Spleen (tissue), 13 donors: ENCODE measurements around the gene OR5H1. TPM values are rescaled to one million over a fixed set of nuclear protein-coding genes. Genes with fewer than 3 reads are reported as not detected.

Experiments used
- DNase-seq: peaks from one replicate; pipeline ENCODE4 v3.0.0-alpha.2; 2020
- H3K27ac ChIP-seq, 8 donors: fragments of 200-600 bp; sonication (generic) in 7 of 8; 1 replicate in 4 of 8; 2 replicates in 4 of 8; pipeline versions ENCODE4 v1.5.0 to v1.8.0; 2016 to 2021; ENCODE audit warnings: inconsistent platforms in 4 of 8, mild to moderate bottlenecking in 4 of 8, moderate library complexity in 1 of 8
- H3K27me3 ChIP-seq, 7 donors: fragments of 200-600 bp; sonication (generic) in 6 of 7; replicated peaks in 1 of 7; 1 replicate in 4 of 7; 2 replicates in 3 of 7; pipeline versions ENCODE4 v1.5.0 to v1.8.0; 2016 to 2021; ENCODE audit warnings: inconsistent platforms in 3 of 7, mild to moderate bottlenecking in 1 of 7
- H3K36me3 ChIP-seq, 6 donors: fragments of 200-600 bp; sonication (generic) in 5 of 6; 1 replicate in 4 of 6; 2 replicates in 2 of 6; pipeline versions ENCODE4 v1.5.0 to v1.8.0; 2016 to 2021; ENCODE audit warnings: inconsistent platforms in 2 of 6
- H3K4me1 ChIP-seq, 6 donors: fragments of 200-600 bp; sonication (generic) in 5 of 6; 1 replicate in 3 of 6; 2 replicates in 3 of 6; pipeline versions ENCODE4 v1.5.0 to v1.8.0; 2016 to 2021; ENCODE audit warnings: inconsistent platforms in 3 of 6
- H3K4me3 ChIP-seq, 8 donors: fragments of 200-600 bp; sonication (generic) in 7 of 8; 1 replicate in 4 of 8; 2 replicates in 4 of 8; pipeline versions ENCODE4 v1.5.0 to v1.8.0; 2016 to 2021; ENCODE audit warnings: inconsistent platforms in 4 of 8, mild to moderate bottlenecking in 4 of 8, moderate library complexity in 2 of 8
- H3K9me3 ChIP-seq, 8 donors: fragments of 200-600 bp; sonication (generic) in 7 of 8; 1 replicate in 4 of 8; 2 replicates in 4 of 8; pipeline versions ENCODE4 v1.5.0 to v1.8.0; 2016 to 2021; ENCODE audit warnings: inconsistent platforms in 4 of 8
- POLR2A ChIP-seq, 3 donors: fragments of 450-650 bp; IDR thresholded peaks; one replicate each; pipeline ENCODE4 v1.5.1; 2017; ENCODE audit warnings: antibody characterized with exemption in 3 of 3, mild to moderate bottlenecking in 1 of 3
- POLR2AphosphoS5 ChIP-seq, 3 donors: sonication (generic); formaldehyde crosslinking; IDR thresholded peaks; one replicate each; pipeline ENCODE4 v1.5.1; 2017; ENCODE audit warnings: antibody characterized with exemption in 3 of 3
- WGBS, 5 donors: extraction: QIAGEN DNeasy Blood & Tissue Kit in 3 of 5; methylation state at CpG; one replicate each; pipeline versions ENCODE4 v1.1.5 to v1.1.7; 2013 to 2018; 5-methylcytosine and 5-hydroxymethylcytosine counted together
- intact Hi-C: fragments of 100-400 bp; cut with DNase I; formaldehyde crosslinking; loops from one replicate; pipeline ENCODE4 v1.15.0; 2023; ENCODE audit warnings: low total_unique reads
- long read RNA-seq, 2 donors: transcript quantifications; one replicate each; lab custom pipeline, GENCODE V29; 2026
- polyA plus RNA-seq, 3 donors: library from polyadenylated mRNA; stranded (reverse); fragments of 200-250 nt; gene quantifications; one replicate each; pipeline ENCODE4 v1.2.1, GENCODE V29; 2013
- total RNA-seq, 7 donors: library from RNA; depleted of rRNA in 3 of 7; stranded (reverse); fragments of >200 nt in 3 of 7; fragmentation: NEBNext Ultra II Directional in 4 of 7; extraction: Animal tissue kit (Norgen Biotek cat#: 25700) in 4 of 7; gene quantifications; one replicate each; pipeline versions ENCODE4 v1.1.0 to v1.2.1, GENCODE V29; 2016 to 2021
- TF ChIP-seq, protein P1 (sequence below), 11 experiments: fragments of 200-600 bp in 7 of 11; fragments of 450-650 bp in 4 of 11; sonication (generic) in 4 of 11; IDR thresholded peaks in 8 of 11; conservative IDR thresholded peaks in 3 of 11; 1 replicate in 7 of 11; 2 replicates in 4 of 11; pipeline versions ENCODE4 v1.4.0 to v1.8.0; 2016 to 2021; ENCODE audit warnings: antibody characterized with exemption in 11 of 11, inconsistent platforms in 4 of 11, mild to moderate bottlenecking in 1 of 11
- donor health status: healthy with polysubstance abuse.
- donor health status: DM: no; HTN: no; CAD: no; lungs with moderate emphysema.
- donor health status: DM: no; HTN: no; CAD: no.
- donor health status: Bipolar disorder and iron deficiency.
- donor health status: healthy.
- donor health status: DM: no; HTN: no; CAD: no.
- donor health status: DM: yes; HTN: yes; CAD: no.

The OR5H1 gene
- not detected for total RNA-seq
- polyA plus RNA-seq, result not detected
- long read RNA-seq, donor 1, result 0 reads
- long read RNA-seq, donor 2, result 0 reads

DNA sequence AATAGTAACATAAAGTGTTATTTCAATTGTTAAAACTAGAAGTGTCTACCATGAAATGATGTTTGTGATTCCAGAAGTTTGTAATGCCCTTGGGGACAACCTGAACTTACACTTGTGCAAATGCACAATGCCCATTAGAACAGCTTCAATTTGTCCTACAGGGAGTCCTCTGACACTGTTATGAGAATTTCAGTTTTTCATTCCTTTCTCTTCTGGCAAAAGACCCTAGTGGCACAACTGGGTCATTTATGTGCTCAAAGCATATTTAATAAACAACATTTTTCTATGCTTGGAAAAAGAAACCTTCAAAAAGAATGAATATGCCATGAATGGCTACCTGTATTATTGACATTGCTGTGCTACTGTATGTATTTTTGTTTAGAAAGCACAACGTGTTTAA, at the start of gene OR5H1:
TSS of gene OR5H1 (plus strand) at position 301 of the 400 bp plus-strand sequence. CDS start 1,977 bp downstream, outside the sequence.
- H3K9me3 ChIP-seq, result no peaks in the 10 kb centered on the region
- TF ChIP-seq POLR2A (IDR thresholded peaks at IDR 0.05) (no peak), POLR2AphosphoS5 (IDR thresholded peaks at IDR 0.05) (no peak)
- TF ChIP-seq, protein P1, sequence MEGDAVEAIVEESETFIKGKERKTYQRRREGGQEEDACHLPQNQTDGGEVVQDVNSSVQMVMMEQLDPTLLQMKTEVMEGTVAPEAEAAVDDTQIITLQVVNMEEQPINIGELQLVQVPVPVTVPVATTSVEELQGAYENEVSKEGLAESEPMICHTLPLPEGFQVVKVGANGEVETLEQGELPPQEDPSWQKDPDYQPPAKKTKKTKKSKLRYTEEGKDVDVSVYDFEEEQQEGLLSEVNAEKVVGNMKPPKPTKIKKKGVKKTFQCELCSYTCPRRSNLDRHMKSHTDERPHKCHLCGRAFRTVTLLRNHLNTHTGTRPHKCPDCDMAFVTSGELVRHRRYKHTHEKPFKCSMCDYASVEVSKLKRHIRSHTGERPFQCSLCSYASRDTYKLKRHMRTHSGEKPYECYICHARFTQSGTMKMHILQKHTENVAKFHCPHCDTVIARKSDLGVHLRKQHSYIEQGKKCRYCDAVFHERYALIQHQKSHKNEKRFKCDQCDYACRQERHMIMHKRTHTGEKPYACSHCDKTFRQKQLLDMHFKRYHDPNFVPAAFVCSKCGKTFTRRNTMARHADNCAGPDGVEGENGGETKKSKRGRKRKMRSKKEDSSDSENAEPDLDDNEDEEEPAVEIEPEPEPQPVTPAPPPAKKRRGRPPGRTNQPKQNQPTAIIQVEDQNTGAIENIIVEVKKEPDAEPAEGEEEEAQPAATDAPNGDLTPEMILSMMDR (IDR thresholded peaks at IDR 0.05 in 8 of 11, conservative IDR thresholded peaks at IDR 0.05 in 3 of 11), result no peak
- no peak for DNase-seq
- no peaks in the 10 kb centered on the region for H3K27me3 ChIP-seq
- H3K36me3 ChIP-seq, result no peaks in the 10 kb centered on the region
- no peak within 1 kb of the TSS for H3K4me3 ChIP-seq
- intact Hi-C loops, result no loop called here
- H3K27ac ChIP-seq, result no peak within 1 kb of the TSS
- WGBS, 5 donors, result 63 to 80% (median 71%) methylated on average over 1 of the region's 1 CpG
- no peaks in the 10 kb centered on the region for H3K4me1 ChIP-seq

DNA sequence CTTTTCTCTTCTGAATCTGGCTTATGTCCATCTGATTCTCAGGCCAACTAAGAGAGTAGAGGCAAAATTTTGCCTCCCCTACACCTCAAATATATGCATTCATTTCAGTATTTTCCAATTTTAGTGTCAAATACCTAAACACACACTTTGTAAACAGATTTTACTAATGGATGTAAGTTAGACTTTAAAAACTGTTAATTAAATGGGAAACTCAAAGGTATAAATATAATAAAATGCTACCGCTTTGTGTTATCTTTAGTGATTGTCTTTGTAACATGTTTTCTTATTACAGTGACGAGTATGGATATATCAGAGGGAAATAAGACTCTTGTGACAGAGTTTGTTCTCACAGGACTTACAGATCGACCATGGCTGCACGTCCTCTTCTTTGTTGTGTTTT, 43.6 kb upstream of the OR5H1 start, which contains the start of gene OR5AC2:
TSS of gene OR5AC2 (plus strand) at position 301 of the 400 bp plus-strand sequence. CDS start at position 301, 0 bp downstream.
- WGBS, 5 donors, result 74 to 93% (median 83%) methylated on average over 4 of the region's 4 CpGs
- Histone ChIP-seq H3K36me3 (no peaks in the 10 kb centered on the region), H3K9me3 (peaks cover 0 to 5% (median 0%) of the 10 kb centered on the region in 8 donors), H3K4me3 (no peak within 1 kb of the TSS), H3K27ac (no peak within 1 kb of the TSS), H3K4me1 (no peaks in the 10 kb centered on the region), H3K27me3 (no peaks in the 10 kb centered on the region)
- TF ChIP-seq, protein P1 (IDR thresholded peaks at IDR 0.05 in 8 of 11, conservative IDR thresholded peaks at IDR 0.05 in 3 of 11), result no peak
- TF ChIP-seq POLR2AphosphoS5 (IDR thresholded peaks at IDR 0.05) (no peak), POLR2A (IDR thresholded peaks at IDR 0.05) (no peak)
- no peak for DNase-seq
- intact Hi-C loops, result no loop called here

DNA sequence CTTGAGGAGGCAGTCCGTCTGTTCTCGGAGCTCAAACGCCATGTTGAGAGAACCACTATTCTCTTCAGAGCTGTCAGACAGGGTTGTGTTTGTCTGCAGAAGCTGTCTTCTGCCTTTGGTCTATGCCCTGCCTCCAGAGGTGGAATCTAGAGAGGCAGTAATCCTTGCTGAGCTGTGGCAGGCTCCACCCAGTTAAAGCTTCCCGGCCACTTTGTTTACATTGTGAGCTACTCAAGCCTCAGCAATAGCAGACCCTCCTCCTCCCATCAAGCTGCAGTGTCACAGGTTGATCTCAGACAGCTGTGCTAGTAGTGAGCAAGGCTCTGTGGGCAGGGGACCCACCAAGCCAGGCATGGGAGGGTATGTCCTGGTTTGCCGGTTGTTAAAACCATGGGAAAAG, 34.6 kb upstream of the OR5H1 start:
- Histone ChIP-seq H3K36me3 (no peaks in the 10 kb centered on the region), H3K4me3 (no peak overlapping the region), H3K27me3 (no peaks in the 10 kb centered on the region), H3K4me1 (no peaks in the 10 kb centered on the region), H3K27ac (no peak overlapping the region), H3K9me3 (peaks cover 0 to 5% (median 0%) of the 10 kb centered on the region in 8 donors)
- intact Hi-C loops, result no loop called here
- DNase-seq, result no peak
- TF ChIP-seq POLR2A (IDR thresholded peaks at IDR 0.05), result no peak
- TF ChIP-seq POLR2AphosphoS5 (IDR thresholded peaks at IDR 0.05), result no peak
- TF ChIP-seq, protein P1 (IDR thresholded peaks at IDR 0.05 in 8 of 11, conservative IDR thresholded peaks at IDR 0.05 in 3 of 11), result no peak
- WGBS, 5 donors, result 73 to 87% (median 77%) methylated on average over 2 to 5 of the region's 5 CpGs

DNA sequence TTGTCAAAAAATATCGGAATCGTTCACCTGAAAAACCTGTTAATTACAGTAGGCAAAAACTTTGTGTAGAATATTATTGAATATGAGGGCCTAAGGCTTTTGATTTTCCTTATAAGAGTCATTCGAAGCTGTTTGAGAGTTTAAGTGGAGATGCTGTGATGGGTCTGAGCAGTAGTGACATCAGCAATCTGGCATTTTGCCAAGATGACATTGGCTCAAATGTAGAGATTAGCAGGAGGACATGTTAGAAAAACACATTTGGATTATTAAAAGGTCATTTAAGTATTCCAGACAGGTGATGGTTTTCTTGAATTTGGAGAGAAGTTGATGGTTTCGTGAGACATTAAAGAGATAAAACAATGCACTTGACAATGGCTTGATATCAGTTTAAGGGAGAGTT, 30.7 kb upstream of the OR5H1 start:
- Histone ChIP-seq H3K4me3 (no peak overlapping the region), H3K36me3 (no peaks in the 10 kb centered on the region), H3K27me3 (no peaks in the 10 kb centered on the region), H3K9me3 (no peaks in the 10 kb centered on the region), H3K27ac (no peak overlapping the region), H3K4me1 (no peaks in the 10 kb centered on the region)
- intact Hi-C loops, result no loop called here
- 70 to 80% (median 79%) methylated on average over 4 of the region's 4 CpGs for WGBS, 5 donors
- no peak for DNase-seq
- no peak for TF ChIP-seq POLR2AphosphoS5 (IDR thresholded peaks at IDR 0.05)
- TF ChIP-seq POLR2A (IDR thresholded peaks at IDR 0.05), result no peak
- TF ChIP-seq, protein P1 (IDR thresholded peaks at IDR 0.05 in 8 of 11, conservative IDR thresholded peaks at IDR 0.05 in 3 of 11), result no peak
